Measurements from ENCODE around the gene SLC6A19. TPM values are rescaled to one million over a fixed set of nuclear protein-coding genes. Genes with fewer than 3 reads are reported as not detected.

The SLC6A19 gene
- polyA plus RNA-seq, 1 of the 3 experiments (the other 2 are of a cell fraction), result not detected

GRCh38 chr5:1178529-1179382 lies 22.6 kb upstream of the SLC6A19 start:
- TF ChIP-seq NRF1 (IDR thresholded peaks at IDR 0.05; ENCODE audit: low read depth, low read length) (no peak), TEAD4 (IDR thresholded peaks at IDR 0.05; ENCODE audit: borderline replicate concordance, insufficient read depth) (no peak), GABPA (IDR thresholded peaks at IDR 0.05; ENCODE audit: low read depth) (no peak), POLR2AphosphoS5 (IDR thresholded peaks at IDR 0.05; ENCODE audit: low read depth, low read length) (no peak), FOXJ3 (CRISPR knock-in tag; IDR thresholded peaks at IDR 0.05) (no peak), RCOR1 (IDR thresholded peaks at IDR 0.05; ENCODE audit: low read length) (no peak), IRF3 (IDR thresholded peaks at IDR 0.05; ENCODE audit: low read depth, low read length) (no peak), CHD2 (IDR thresholded peaks at IDR 0.05; ENCODE audit: low read length, partially characterized antibody) (no peak), SMC3 (IDR thresholded peaks at IDR 0.05; ENCODE audit: low read depth, low read length) (no peak), CTCF (IDR thresholded peaks at IDR 0.05) (no peak)
- 34% methylated on average over 2 of the region's 34 CpGs for WGBS (ENCODE audit: low lambda C conversion rate)
- no peak overlapping the region for H3K27ac ChIP-seq (ENCODE audit: low read depth in 2 of 2, low read length in 1 of 2)
- ChIA-PET POLR2A (no interaction called here), CTCF (interaction anchor here (5.4 kb wide), 1 partner anchor 11 kb away, joined by 25 read pairs; no protein-coding TSS in a partner anchor)
- no peak overlapping the region for H3K4me3 ChIP-seq (ENCODE audit: low read depth in 2 of 2, low read length in 1 of 2)
- no peaks in the 10 kb centered on the region for H3K36me3 ChIP-seq (replicated peaks in 1 of 2; ENCODE audit: control insufficient read depth in 1 of 2, insufficient read depth in 2 of 2, low read length in 1 of 2)
- no peaks in the 10 kb centered on the region for H3K9me2 ChIP-seq
- H3F3A ChIP-seq (replicated peaks; ENCODE audit: insufficient read depth), result no peaks in the 10 kb centered on the region
- no peak for DNase-seq
- no peaks in the 10 kb centered on the region for H3K9me3 ChIP-seq
- no peak overlapping the region for H2AFZ ChIP-seq (ENCODE audit: low read depth)
- H3K9ac ChIP-seq, result no peak overlapping the region
- no peaks in the 10 kb centered on the region for H3K79me2 ChIP-seq (ENCODE audit: insufficient read depth)
- H3K27me3 ChIP-seq (ENCODE audit: insufficient read depth), result no peaks in the 10 kb centered on the region
- no peak overlapping the region for H3K4me2 ChIP-seq
- H4K20me1 ChIP-seq (ENCODE audit: insufficient read depth), result no peaks in the 10 kb centered on the region
- no peaks in the 10 kb centered on the region; a peak in 1 of 4 replicates for H3K4me1 ChIP-seq (ENCODE audit: control insufficient read depth in 1 of 2, insufficient read depth in 2 of 2, low read depth in 1 of 2, low read length in 1 of 2)

GRCh38 chr5:1179383-1179715 lies 22.0 kb upstream of the SLC6A19 start:
- no peak overlapping the region for H3K4me3 ChIP-seq (ENCODE audit: low read depth in 2 of 2, low read length in 1 of 2)
- no peak overlapping the region for H3K9ac ChIP-seq
- DNase-seq, result no peak
- no peaks in the 10 kb centered on the region for H3K79me2 ChIP-seq (ENCODE audit: insufficient read depth)
- no peaks in the 10 kb centered on the region; a peak in 1 of 4 replicates for H3K4me1 ChIP-seq (ENCODE audit: control insufficient read depth in 1 of 2, insufficient read depth in 2 of 2, low read depth in 1 of 2, low read length in 1 of 2)
- CTCF ChIA-PET, result interaction anchor here (5.4 kb wide), 1 partner anchor 12 kb away, joined by 25 read pairs; no protein-coding TSS in a partner anchor
- H3F3A ChIP-seq (replicated peaks; ENCODE audit: insufficient read depth), result no peaks in the 10 kb centered on the region
- H3K27me3 ChIP-seq (ENCODE audit: insufficient read depth), result no peaks in the 10 kb centered on the region
- H3K27ac ChIP-seq (ENCODE audit: low read depth in 2 of 2, low read length in 1 of 2), result no peak overlapping the region
- H3K9me3 ChIP-seq, result no peaks in the 10 kb centered on the region
- no CpG with 5 or more reads among the region's 9 CpGs for WGBS (ENCODE audit: low lambda C conversion rate)
- no peaks in the 10 kb centered on the region for H4K20me1 ChIP-seq (ENCODE audit: insufficient read depth)
- POLR2A ChIA-PET, result no interaction called here
- no peaks in the 10 kb centered on the region for H3K36me3 ChIP-seq (replicated peaks in 1 of 2; ENCODE audit: control insufficient read depth in 1 of 2, insufficient read depth in 2 of 2, low read length in 1 of 2)
- no peak overlapping the region for H3K4me2 ChIP-seq
- H2AFZ ChIP-seq (ENCODE audit: low read depth), result no peak overlapping the region
- TF ChIP-seq NFIC (IDR thresholded peaks at IDR 0.05; ENCODE audit: borderline replicate concordance), result no peak
- no peaks in the 10 kb centered on the region for H3K9me2 ChIP-seq

Data from SK-N-SH (cell line).